ENCODE measurements around the gene ITGA4. TPM values are rescaled to one million over a fixed set of nuclear protein-coding genes. Genes with fewer than 3 reads are reported as not detected.

ITGA4 gene
- total RNA-seq, 1 donor from 2014 or later = 24.0 TPM

DNA sequence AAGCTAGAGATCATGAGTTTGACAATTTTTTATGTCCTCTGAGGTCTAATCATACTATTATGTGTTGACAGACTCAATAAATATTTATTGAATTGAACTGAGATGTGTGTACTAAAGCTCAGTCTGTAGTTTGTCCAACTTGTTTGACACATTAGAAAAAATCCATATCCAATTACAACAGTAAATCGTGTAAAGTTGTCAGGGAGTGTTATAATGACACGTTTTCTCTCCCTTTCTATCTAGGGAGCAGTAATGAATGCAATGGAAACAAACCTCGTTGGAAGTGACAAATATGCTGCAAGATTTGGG lies 28.4 kb downstream of the ITGA4 start:
- ATAC-seq (no peak), DNase-seq (no peak)
- TF ChIP-seq, protein P1, sequence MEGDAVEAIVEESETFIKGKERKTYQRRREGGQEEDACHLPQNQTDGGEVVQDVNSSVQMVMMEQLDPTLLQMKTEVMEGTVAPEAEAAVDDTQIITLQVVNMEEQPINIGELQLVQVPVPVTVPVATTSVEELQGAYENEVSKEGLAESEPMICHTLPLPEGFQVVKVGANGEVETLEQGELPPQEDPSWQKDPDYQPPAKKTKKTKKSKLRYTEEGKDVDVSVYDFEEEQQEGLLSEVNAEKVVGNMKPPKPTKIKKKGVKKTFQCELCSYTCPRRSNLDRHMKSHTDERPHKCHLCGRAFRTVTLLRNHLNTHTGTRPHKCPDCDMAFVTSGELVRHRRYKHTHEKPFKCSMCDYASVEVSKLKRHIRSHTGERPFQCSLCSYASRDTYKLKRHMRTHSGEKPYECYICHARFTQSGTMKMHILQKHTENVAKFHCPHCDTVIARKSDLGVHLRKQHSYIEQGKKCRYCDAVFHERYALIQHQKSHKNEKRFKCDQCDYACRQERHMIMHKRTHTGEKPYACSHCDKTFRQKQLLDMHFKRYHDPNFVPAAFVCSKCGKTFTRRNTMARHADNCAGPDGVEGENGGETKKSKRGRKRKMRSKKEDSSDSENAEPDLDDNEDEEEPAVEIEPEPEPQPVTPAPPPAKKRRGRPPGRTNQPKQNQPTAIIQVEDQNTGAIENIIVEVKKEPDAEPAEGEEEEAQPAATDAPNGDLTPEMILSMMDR (IDR thresholded peaks at IDR 0.05) = no peak
- Histone ChIP-seq H3K9me3 (no peaks in the 10 kb centered on the region), H3K4me1 (no peaks in the 10 kb centered on the region), H3K4me3 (no peak overlapping the region), H3K27me3 (ENCODE audit: low read depth) (no peaks in the 10 kb centered on the region), H3K36me3 (peaks cover 15% of the 10 kb centered on the region), H3K27ac (no peak overlapping the region)
- intact Hi-C loops (cut with DNase I) = no loop called here

DNA sequence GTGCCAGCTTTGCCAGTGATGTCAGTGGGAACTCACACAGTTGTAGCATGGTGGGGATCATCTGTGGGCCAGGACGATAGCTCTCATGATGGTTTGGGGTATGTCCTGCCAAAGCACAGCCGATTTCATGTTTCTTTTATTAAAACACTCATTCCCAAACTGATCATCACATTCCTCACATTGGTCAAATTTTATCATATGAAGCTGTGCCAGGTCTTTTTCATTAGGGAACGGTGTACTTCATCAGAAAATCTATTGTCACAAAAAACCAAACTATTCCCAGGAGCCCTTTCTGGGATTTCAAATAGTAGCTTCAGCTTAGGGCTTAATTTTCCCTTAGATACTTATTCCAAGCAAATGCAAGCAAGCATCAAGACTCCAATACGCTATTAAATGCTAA lies 42.0 kb downstream of the ITGA4 start:
- Histone ChIP-seq H3K9me3 (no peaks in the 10 kb centered on the region), H3K4me3 (no peak overlapping the region), H3K27ac (no peak overlapping the region), H3K27me3 (ENCODE audit: low read depth) (no peaks in the 10 kb centered on the region), H3K4me1 (no peaks in the 10 kb centered on the region), H3K36me3 (peaks cover 8% of the 10 kb centered on the region)
- ATAC-seq (no peak), DNase-seq (no peak)
- intact Hi-C loops (cut with DNase I) = no loop called here
- TF ChIP-seq, protein P1 (IDR thresholded peaks at IDR 0.05) = no peak

DNA sequence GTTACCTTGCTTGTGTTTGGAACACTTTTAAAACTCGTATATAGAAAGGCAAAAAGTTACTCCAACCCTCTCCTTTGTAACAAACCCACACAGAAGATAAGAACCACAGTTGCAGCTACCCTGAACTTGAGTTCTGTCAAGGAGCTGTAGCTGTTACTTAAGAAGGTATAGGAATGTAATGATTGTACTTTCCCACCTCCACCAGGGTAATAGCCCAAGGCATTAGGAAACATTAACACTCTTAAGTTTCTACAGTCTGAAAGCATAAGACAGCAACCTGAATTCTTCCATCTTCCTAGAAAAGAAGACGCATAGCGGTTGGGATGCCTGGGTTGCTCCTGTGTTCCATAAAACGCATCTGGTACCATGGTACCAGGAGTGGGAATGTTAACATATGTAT lies 43.0 kb downstream of the ITGA4 start:
- Histone ChIP-seq H3K9me3 (no peaks in the 10 kb centered on the region), H3K36me3 (peaks cover 8% of the 10 kb centered on the region), H3K27me3 (ENCODE audit: low read depth) (no peaks in the 10 kb centered on the region), H3K4me1 (no peaks in the 10 kb centered on the region), H3K4me3 (no peak overlapping the region), H3K27ac (no peak overlapping the region)
- no peak for ATAC-seq
- DNase-seq = no peak
- TF ChIP-seq, protein P1 (IDR thresholded peaks at IDR 0.05) = no peak
- intact Hi-C loops (cut with DNase I) = no loop called here

DNA sequence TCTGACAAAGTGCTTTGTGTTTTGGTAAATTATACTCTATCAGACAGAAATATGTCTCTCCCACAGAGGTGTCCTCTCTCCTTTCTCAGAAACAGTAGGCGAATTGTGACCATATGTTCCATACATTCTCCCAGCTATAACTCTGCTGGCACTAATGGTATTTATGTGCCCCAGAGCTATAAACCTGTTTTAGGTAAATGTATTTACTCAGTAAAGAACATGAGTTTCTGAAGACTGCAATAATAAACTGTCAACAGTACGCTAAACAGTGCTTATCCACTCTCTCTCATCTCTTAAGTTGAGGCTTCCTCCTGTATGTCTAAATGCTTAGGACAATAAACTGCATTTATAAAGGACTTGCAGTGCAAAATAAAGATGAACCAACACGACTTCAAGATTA lies 58.5 kb downstream of the ITGA4 start:
- no peaks in the 10 kb centered on the region for H3K9me3 ChIP-seq
- intact Hi-C loops (cut with DNase I) = no loop called here

DNA sequence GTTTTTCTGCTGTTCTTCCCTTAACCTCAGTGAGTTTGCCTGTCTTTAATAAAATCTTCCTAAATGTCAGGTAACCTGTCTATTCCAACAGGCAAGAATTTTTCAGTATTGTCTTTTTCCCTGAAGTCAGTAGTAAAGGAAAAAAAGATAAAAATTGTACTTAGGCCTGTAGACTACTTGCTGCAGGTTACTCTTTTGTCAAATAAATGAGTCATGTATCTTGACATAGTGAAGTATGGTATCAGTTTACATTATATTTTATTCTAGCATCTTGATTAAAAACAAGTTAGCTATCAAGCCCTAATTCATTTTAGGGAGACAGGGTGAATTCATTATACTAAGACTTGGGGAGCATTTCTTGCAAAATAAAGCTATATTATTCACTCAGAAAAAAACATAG lies 59.8 kb downstream of the ITGA4 start:
- ATAC-seq = no peak
- no peaks in the 10 kb centered on the region for H3K4me1 ChIP-seq
- H3K4me3 ChIP-seq = no peak overlapping the region
- H3K9me3 ChIP-seq = no peaks in the 10 kb centered on the region
- intact Hi-C loops (cut with DNase I) = no loop called here
- H3K27me3 ChIP-seq (ENCODE audit: low read depth) = no peaks in the 10 kb centered on the region
- H3K36me3 ChIP-seq = peaks cover 16% of the 10 kb centered on the region
- H3K27ac ChIP-seq = no peak overlapping the region
- no peak for DNase-seq
- TF ChIP-seq, protein P1 (IDR thresholded peaks at IDR 0.05) = no peak

More for the DNA sequence above, 58.5 kb downstream of the ITGA4 start:
- no peak for ATAC-seq
- no peaks in the 10 kb centered on the region for H3K27me3 ChIP-seq (ENCODE audit: low read depth)
- TF ChIP-seq, protein P1 (IDR thresholded peaks at IDR 0.05) = no peak
- DNase-seq = no peak
- H3K36me3 ChIP-seq = peaks cover 28% of the 10 kb centered on the region
- H3K4me1 ChIP-seq = no peaks in the 10 kb centered on the region
- no peak overlapping the region for H3K4me3 ChIP-seq
- H3K27ac ChIP-seq = no peak overlapping the region

All from lower lobe of right lung (tissue), 2 donors.